Measurements from ENCODE around the gene NBPF1. TPM values are rescaled to one million over a fixed set of nuclear protein-coding genes. Genes with fewer than 3 reads are reported as not detected.
A peak's percentile ranks its signal among the peaks of the same experiment; 100 is the strongest.
"Not testable (repeated sequence)": the region's sequence is repeated elsewhere in the genome, so short reads cannot be mapped to it uniquely, and the experiment has no call there.

The NBPF1 gene
- total and polyA plus RNA-seq, 4 donors: 7.9 to 55.0 (median 12.6) TPM

GRCh38 chr1:16643001-16643411 lies 29.6 kb upstream of the NBPF1 start:
- 88 to 89% methylated on average over 4 of the region's 4 CpGs for WGBS, 2 donors

GRCh38 chr1:16642025-16642966 lies 28.9 kb upstream of the NBPF1 start:
- H3K27me3 ChIP-seq (ENCODE audit: control insufficient read depth in 1 of 2, insufficient read depth in 2 of 2, low read length in 1 of 2); H3K9me3 ChIP-seq (ENCODE audit: control insufficient read depth, low read length); H3K4me1 ChIP-seq (ENCODE audit: control insufficient read depth in 1 of 2, insufficient read depth in 2 of 2, low read length in 2 of 2); H3K36me3 ChIP-seq (ENCODE audit: control insufficient read depth in 1 of 2, insufficient read depth in 2 of 2, low read length in 1 of 2); H3K4me3 ChIP-seq (ENCODE audit: low read length in 2 of 2); ATAC-seq (ENCODE audit: low FRiP score); intact Hi-C loops (cut with DNase I); H3K27ac ChIP-seq (ENCODE audit: low read depth in 1 of 2, low read length in 2 of 2): not testable (repeated sequence)
- WGBS, 2 donors: 74 to 80% methylated on average over 6 to 9 of the region's 9 CpGs
- DNase-seq: peak; percentile 46 to 74

More at GRCh38 chr1:16643001-16643411, 29.6 kb upstream of the NBPF1 start:
- H3K36me3 ChIP-seq (ENCODE audit: control insufficient read depth in 1 of 2, insufficient read depth in 2 of 2, low read length in 1 of 2); H3K27me3 ChIP-seq (ENCODE audit: control insufficient read depth in 1 of 2, insufficient read depth in 2 of 2, low read length in 1 of 2); H3K27ac ChIP-seq (ENCODE audit: low read depth in 1 of 2, low read length in 2 of 2); H3K4me3 ChIP-seq (ENCODE audit: low read length in 2 of 2); ATAC-seq (ENCODE audit: low FRiP score); H3K9me3 ChIP-seq (ENCODE audit: control insufficient read depth, low read length); H3K4me1 ChIP-seq (ENCODE audit: control insufficient read depth in 1 of 2, insufficient read depth in 2 of 2, low read length in 2 of 2); intact Hi-C loops (cut with DNase I): not testable (repeated sequence)
- DNase-seq: peak; percentile 55 to 84

GRCh38 chr1:16641159-16641975 lies 28.0 kb upstream of the NBPF1 start:
- 92% methylated on average over 8 of the region's 8 CpGs for WGBS, 2 donors
- H3K4me3 ChIP-seq (ENCODE audit: low read length in 2 of 2); H3K27ac ChIP-seq (ENCODE audit: low read depth in 1 of 2, low read length in 2 of 2); ATAC-seq (ENCODE audit: low FRiP score); H3K4me1 ChIP-seq (ENCODE audit: control insufficient read depth in 1 of 2, insufficient read depth in 2 of 2, low read length in 2 of 2); intact Hi-C loops (cut with DNase I); H3K9me3 ChIP-seq (ENCODE audit: control insufficient read depth, low read length); H3K27me3 ChIP-seq (ENCODE audit: control insufficient read depth in 1 of 2, insufficient read depth in 2 of 2, low read length in 1 of 2); H3K36me3 ChIP-seq (ENCODE audit: control insufficient read depth in 1 of 2, insufficient read depth in 2 of 2, low read length in 1 of 2): not testable (repeated sequence)
- DNase-seq: peak in 1 of 2 donors; percentile 16

- ATAC-seq (ENCODE audit: low FRiP score); H3K9me3 ChIP-seq (ENCODE audit: control insufficient read depth, low read length); H3K27ac ChIP-seq (ENCODE audit: low read depth in 1 of 2, low read length in 2 of 2); H3K27me3 ChIP-seq (ENCODE audit: control insufficient read depth in 1 of 2, insufficient read depth in 2 of 2, low read length in 1 of 2); intact Hi-C loops (cut with DNase I); H3K4me1 ChIP-seq (ENCODE audit: control insufficient read depth in 1 of 2, insufficient read depth in 2 of 2, low read length in 2 of 2); H3K4me3 ChIP-seq (ENCODE audit: low read length in 2 of 2); H3K36me3 ChIP-seq (ENCODE audit: control insufficient read depth in 1 of 2, insufficient read depth in 2 of 2, low read length in 1 of 2): not testable (repeated sequence)
- DNase-seq: peak; percentile 37 to 77
- 70 to 75% methylated on average over 11 of the region's 11 CpGs for WGBS, 2 donors
These were observed 26.0 kb upstream of the NBPF1 start for GRCh38 chr1:16639091-16640031.

GRCh38 chr1:16637941-16638778 lies 24.8 kb upstream of the NBPF1 start:
- H3K36me3 ChIP-seq (ENCODE audit: control insufficient read depth in 1 of 2, insufficient read depth in 2 of 2, low read length in 1 of 2); H3K27me3 ChIP-seq (ENCODE audit: control insufficient read depth in 1 of 2, insufficient read depth in 2 of 2, low read length in 1 of 2); intact Hi-C loops (cut with DNase I); H3K4me1 ChIP-seq (ENCODE audit: control insufficient read depth in 1 of 2, insufficient read depth in 2 of 2, low read length in 2 of 2); H3K4me3 ChIP-seq (ENCODE audit: low read length in 2 of 2); H3K27ac ChIP-seq (ENCODE audit: low read depth in 1 of 2, low read length in 2 of 2); H3K9me3 ChIP-seq (ENCODE audit: control insufficient read depth, low read length): not testable (repeated sequence)
- ATAC-seq (ENCODE audit: low FRiP score) (peak; percentile 5), DNase-seq (peak; percentile 40 to 65)
- 90 to 93% methylated on average over 5 to 6 of the region's 6 CpGs for WGBS, 2 donors

GRCh38 chr1:16636551-16637195 lies 23.3 kb upstream of the NBPF1 start:
- intact Hi-C loops (cut with DNase I); H3K27me3 ChIP-seq (ENCODE audit: control insufficient read depth in 1 of 2, insufficient read depth in 2 of 2, low read length in 1 of 2); H3K4me1 ChIP-seq (ENCODE audit: control insufficient read depth in 1 of 2, insufficient read depth in 2 of 2, low read length in 2 of 2); H3K36me3 ChIP-seq (ENCODE audit: control insufficient read depth in 1 of 2, insufficient read depth in 2 of 2, low read length in 1 of 2); H3K4me3 ChIP-seq (ENCODE audit: low read length in 2 of 2); ATAC-seq (ENCODE audit: low FRiP score); H3K9me3 ChIP-seq (ENCODE audit: control insufficient read depth, low read length); H3K27ac ChIP-seq (ENCODE audit: low read depth in 1 of 2, low read length in 2 of 2): not testable (repeated sequence)
- 90 to 91% methylated on average over 10 of the region's 10 CpGs for WGBS, 2 donors
- DNase-seq: peak; percentile 37 to 73

GRCh38 chr1:16635959-16636358 lies 22.6 kb upstream of the NBPF1 start:
- H3K4me3 ChIP-seq (ENCODE audit: low read length in 2 of 2); H3K27me3 ChIP-seq (ENCODE audit: control insufficient read depth in 1 of 2, insufficient read depth in 2 of 2, low read length in 1 of 2); H3K9me3 ChIP-seq (ENCODE audit: control insufficient read depth, low read length); H3K36me3 ChIP-seq (ENCODE audit: control insufficient read depth in 1 of 2, insufficient read depth in 2 of 2, low read length in 1 of 2); H3K27ac ChIP-seq (ENCODE audit: low read depth in 1 of 2, low read length in 2 of 2); ATAC-seq (ENCODE audit: low FRiP score); H3K4me1 ChIP-seq (ENCODE audit: control insufficient read depth in 1 of 2, insufficient read depth in 2 of 2, low read length in 2 of 2); intact Hi-C loops (cut with DNase I): not testable (repeated sequence)
- peak in 1 of 2 donors; percentile 76 for DNase-seq
- 96% methylated on average over 5 of the region's 5 CpGs for WGBS, 2 donors

Measured in aorta (tissue), 5 donors.